Right lobe of liver (tissue), 6 donors: ENCODE data around the gene STYK1. TPM values are rescaled to one million over a fixed set of nuclear protein-coding genes. Genes with fewer than 3 reads are reported as not detected.

Experiments
- ATAC-seq, 4 donors: fragments of 200-7000 bp; cut with Tn5 transposase; one replicate each; pipeline ENCODE4 v1.9.1; 2020; ENCODE audit warnings: mild to moderate bottlenecking in 4 of 4, moderate library complexity in 4 of 4
- DNase-seq, 3 donors: peaks; one replicate each; pipeline ENCODE4 v3.0.0-alpha.2; 2020
- H3K27ac ChIP-seq, 3 donors: fragments of 200-600 bp; one replicate each; pipeline ENCODE4 v1.8.0; 2022
- H3K27me3 ChIP-seq, 2 donors: fragments of 200-600 bp; one replicate each; pipeline ENCODE4 v1.8.0; 2022
- H3K36me3 ChIP-seq, 4 donors: fragments of 200-600 bp; sonication (generic) in 1 of 4; one replicate each; pipeline versions ENCODE4 v1.5.1 to v1.8.0; 2017 to 2022; ENCODE audit warnings: control low read depth in 1 of 4
- H3K4me1 ChIP-seq, 4 donors: fragments of 200-600 bp; sonication (generic) in 1 of 4; one replicate each; pipeline versions ENCODE4 v1.5.1 to v1.8.0; 2017 to 2022; ENCODE audit warnings: control low read depth in 1 of 4
- H3K4me3 ChIP-seq, 3 donors: fragments of 200-600 bp; one replicate each; pipeline ENCODE4 v1.8.0; 2022
- H3K9me3 ChIP-seq, 4 donors: fragments of 200-600 bp; sonication (generic) in 1 of 4; one replicate each; pipeline versions ENCODE4 v1.5.1 to v1.8.0; 2017 to 2022; ENCODE audit warnings: control low read depth in 1 of 4
- CTCF ChIP-seq, 4 donors: fragments of 200-600 bp in 3 of 4; fragments of 450-650 bp in 1 of 4; IDR thresholded peaks; one replicate each; pipeline versions ENCODE4 v1.5.1 to v1.8.0; 2016 to 2022; ENCODE audit warnings: antibody characterized with exemption in 4 of 4, mild to moderate bottlenecking in 2 of 4
- POLR2A ChIP-seq: fragments of 450-650 bp; IDR thresholded peaks from one replicate; pipeline ENCODE4 v1.6.1; 2017; ENCODE audit warnings: antibody characterized with exemption, mild to moderate bottlenecking
- WGBS: methylation state at CpG from one replicate; pipeline ENCODE4 v1.1.6; 2018; ENCODE audit warnings: low coverage, low lambda C conversion rate; ENCODE audit not compliant: insufficient coverage; ENCODE audit errors: missing lambda C conversion rate; 5-methylcytosine and 5-hydroxymethylcytosine counted together
- intact Hi-C, 2 donors: fragments of 100-400 bp; cut with DNase I; formaldehyde crosslinking; loops; one replicate each; pipeline versions ENCODE4 v1.11.2 to v1.14.1; 2022
- total RNA-seq, 6 experiments: library from RNA; depleted of rRNA in 2 of 6; stranded (reverse); fragments of >200 nt in 2 of 6; fragmentation: NEBNext Ultra II Directional in 3 of 6; extraction: Animal tissue kit (Norgen Biotek cat#: 25700) in 3 of 6; gene quantifications; one replicate each; pipeline versions ENCODE4 v1.1.0 to v1.2.4, GENCODE V29; 2016 to 2023
- donor health status: DM: no; HTN: yes; CAD: no.
- donor health status: DM: no; HTN: no; CAD: no.
- donor health status: DM: no; HTN: no; CAD: no.
- donor health status: DM: no; HTN: yes; CAD: no.
- donor health status: DM: no; HTN: yes; CAD: no.

STYK1 gene
- total RNA-seq, 6 experiments from 2014 or later = not detected

GRCh38 chr12:10717410-10717809 is 43.6 kb upstream of the STYK1 start:
- DNase-seq = no peak
- ATAC-seq = no peak
- H3K36me3 ChIP-seq = peaks cover 0 to 17% (median 0%) of the 10 kb centered on the region in 4 donors
- H3K4me3 ChIP-seq = no peak overlapping the region
- TF ChIP-seq CTCF (IDR thresholded peaks at IDR 0.05) (no peak), POLR2A (no peak)
- no peaks in the 10 kb centered on the region for H3K4me1 ChIP-seq
- H3K27me3 ChIP-seq = no peaks in the 10 kb centered on the region
- H3K9me3 ChIP-seq = no peaks in the 10 kb centered on the region
- WGBS = 37% methylated on average over 2 of the region's 2 CpGs
- no peak overlapping the region for H3K27ac ChIP-seq
- intact Hi-C loops = no loop called here

GRCh38 chr12:10716704-10717315 is 43.0 kb upstream of the STYK1 start:
- Histone ChIP-seq H3K4me3 (no peak overlapping the region), H3K27ac (no peak overlapping the region), H3K4me1 (no peaks in the 10 kb centered on the region), H3K27me3 (no peaks in the 10 kb centered on the region), H3K9me3 (no peaks in the 10 kb centered on the region), H3K36me3 (peaks cover 0 to 19% (median 0%) of the 10 kb centered on the region in 4 donors)
- DNase-seq = peak in 1 of 3 donors; percentile 36
- intact Hi-C loops = no loop called here
- WGBS = 48% methylated on average over 6 of the region's 6 CpGs
- peak; percentile 28 to 87 (median 62) for ATAC-seq
- TF ChIP-seq POLR2A = no peak
- TF ChIP-seq CTCF (IDR thresholded peaks at IDR 0.05) = no peak

- Histone ChIP-seq H3K4me3 (no peak overlapping the region), H3K27me3 (no peaks in the 10 kb centered on the region), H3K36me3 (peaks cover 0 to 19% (median 0%) of the 10 kb centered on the region in 4 donors), H3K9me3 (no peaks in the 10 kb centered on the region), H3K27ac (no peak overlapping the region), H3K4me1 (no peaks in the 10 kb centered on the region)
- intact Hi-C loops = no loop called here
- TF ChIP-seq CTCF (IDR thresholded peaks at IDR 0.05) (no peak), POLR2A (no peak)
- 66% methylated on average over 4 of the region's 4 CpGs for WGBS
- DNase-seq = no peak
- ATAC-seq = no peak
Observed at GRCh38 chr12:10716277-10716676, 42.4 kb upstream of the STYK1 start.

GRCh38 chr12:10715491-10715890 is 41.6 kb upstream of the STYK1 start:
- Histone ChIP-seq H3K4me3 (no peak overlapping the region), H3K4me1 (no peaks in the 10 kb centered on the region), H3K9me3 (no peaks in the 10 kb centered on the region), H3K27me3 (no peaks in the 10 kb centered on the region), H3K36me3 (peaks cover 0 to 19% (median 0%) of the 10 kb centered on the region in 4 donors), H3K27ac (no peak overlapping the region)
- DNase-seq = no peak
- 84% methylated on average over 6 of the region's 6 CpGs for WGBS
- ATAC-seq = no peak
- TF ChIP-seq CTCF (IDR thresholded peaks at IDR 0.05) (no peak), POLR2A (no peak)
- intact Hi-C loops = no loop called here
